ENCODE results near the gene KCNMA1.

- TF ChIP-seq FOXM1 (IDR thresholded peaks at IDR 0.05; ENCODE audit: borderline replicate concordance, low read depth) (no peak), RAD21 (IDR thresholded peaks at IDR 0.05; ENCODE audit: low read depth) (no peak), EP300 (IDR thresholded peaks at IDR 0.05; ENCODE audit: borderline replicate concordance) (no peak), ZBTB7A (IDR thresholded peaks at IDR 0.05; ENCODE audit: low read depth) (no peak), YY1 (IDR thresholded peaks at IDR 0.05; ENCODE audit: low read depth) (no peak), CREB1 (IDR thresholded peaks at IDR 0.05; ENCODE audit: low read depth) (no peak), CEBPB (IDR thresholded peaks at IDR 0.05) (no peak), TCF12 (IDR thresholded peaks at IDR 0.05; ENCODE audit: low read depth) (no peak)
- TF ChIP-seq, protein P1, sequence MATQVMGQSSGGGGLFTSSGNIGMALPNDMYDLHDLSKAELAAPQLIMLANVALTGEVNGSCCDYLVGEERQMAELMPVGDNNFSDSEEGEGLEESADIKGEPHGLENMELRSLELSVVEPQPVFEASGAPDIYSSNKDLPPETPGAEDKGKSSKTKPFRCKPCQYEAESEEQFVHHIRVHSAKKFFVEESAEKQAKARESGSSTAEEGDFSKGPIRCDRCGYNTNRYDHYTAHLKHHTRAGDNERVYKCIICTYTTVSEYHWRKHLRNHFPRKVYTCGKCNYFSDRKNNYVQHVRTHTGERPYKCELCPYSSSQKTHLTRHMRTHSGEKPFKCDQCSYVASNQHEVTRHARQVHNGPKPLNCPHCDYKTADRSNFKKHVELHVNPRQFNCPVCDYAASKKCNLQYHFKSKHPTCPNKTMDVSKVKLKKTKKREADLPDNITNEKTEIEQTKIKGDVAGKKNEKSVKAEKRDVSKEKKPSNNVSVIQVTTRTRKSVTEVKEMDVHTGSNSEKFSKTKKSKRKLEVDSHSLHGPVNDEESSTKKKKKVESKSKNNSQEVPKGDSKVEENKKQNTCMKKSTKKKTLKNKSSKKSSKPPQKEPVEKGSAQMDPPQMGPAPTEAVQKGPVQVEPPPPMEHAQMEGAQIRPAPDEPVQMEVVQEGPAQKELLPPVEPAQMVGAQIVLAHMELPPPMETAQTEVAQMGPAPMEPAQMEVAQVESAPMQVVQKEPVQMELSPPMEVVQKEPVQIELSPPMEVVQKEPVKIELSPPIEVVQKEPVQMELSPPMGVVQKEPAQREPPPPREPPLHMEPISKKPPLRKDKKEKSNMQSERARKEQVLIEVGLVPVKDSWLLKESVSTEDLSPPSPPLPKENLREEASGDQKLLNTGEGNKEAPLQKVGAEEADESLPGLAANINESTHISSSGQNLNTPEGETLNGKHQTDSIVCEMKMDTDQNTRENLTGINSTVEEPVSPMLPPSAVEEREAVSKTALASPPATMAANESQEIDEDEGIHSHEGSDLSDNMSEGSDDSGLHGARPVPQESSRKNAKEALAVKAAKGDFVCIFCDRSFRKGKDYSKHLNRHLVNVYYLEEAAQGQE (IDR thresholded peaks at IDR 0.05; ENCODE audit: low read depth) = no peak
- TF ChIP-seq, protein P2, sequence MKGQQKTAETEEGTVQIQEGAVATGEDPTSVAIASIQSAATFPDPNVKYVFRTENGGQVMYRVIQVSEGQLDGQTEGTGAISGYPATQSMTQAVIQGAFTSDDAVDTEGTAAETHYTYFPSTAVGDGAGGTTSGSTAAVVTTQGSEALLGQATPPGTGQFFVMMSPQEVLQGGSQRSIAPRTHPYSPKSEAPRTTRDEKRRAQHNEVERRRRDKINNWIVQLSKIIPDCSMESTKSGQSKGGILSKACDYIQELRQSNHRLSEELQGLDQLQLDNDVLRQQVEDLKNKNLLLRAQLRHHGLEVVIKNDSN (IDR thresholded peaks at IDR 0.05) = no peak
Observed at GRCh38 chr10:76922666-76923065, 714.9 kb downstream of the KCNMA1 start.

Measured in Ishikawa (cell line).